Activated CD4-positive, CD25-positive, alpha-beta regulatory T cell treated with anti-CD3 and anti-CD28 coated beads, Interleukin-2, amount 50 U/mL, for 72 hours (primary cell): ENCODE measurements around the gene OTOS.

Experiments used
- DNase-seq: peaks from one replicate; pipeline ENCODE4 v3.0.0; 2021

OTOS gene

GRCh38 chr2:240166761-240167587 is 26.5 kb upstream of the OTOS start:
- no peak for DNase-seq

GRCh38 chr2:240166191-240166590 is 25.7 kb upstream of the OTOS start:
- no peak for DNase-seq

GRCh38 chr2:240165661-240166060 is 25.2 kb upstream of the OTOS start:
- no peak for DNase-seq

GRCh38 chr2:240165034-240165433 is 24.6 kb upstream of the OTOS start:
- no peak for DNase-seq

DNA sequence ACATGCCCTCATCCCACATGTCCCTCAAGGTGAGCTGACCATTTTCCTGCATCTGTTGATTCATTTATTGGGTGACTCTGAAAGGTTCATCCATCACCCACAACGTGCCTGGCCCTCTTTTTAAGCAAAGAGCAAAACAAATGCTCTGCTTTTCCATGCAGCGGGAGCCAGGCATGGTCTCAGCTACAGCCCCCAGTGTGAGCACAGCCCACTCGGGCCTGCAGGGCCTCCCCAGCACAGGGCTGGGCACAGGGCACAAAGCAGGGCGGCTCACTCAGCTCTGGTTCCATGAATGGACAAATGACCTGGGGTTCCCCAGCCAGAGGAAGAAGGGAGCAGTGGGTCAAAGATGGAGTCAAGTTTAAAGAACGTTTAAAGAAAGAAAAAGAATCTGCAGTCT is 24.1 kb upstream of the OTOS start:
- no peak for DNase-seq

GRCh38 chr2:240163844-240164574 is 23.6 kb upstream of the OTOS start:
- DNase-seq: no peak

DNA sequence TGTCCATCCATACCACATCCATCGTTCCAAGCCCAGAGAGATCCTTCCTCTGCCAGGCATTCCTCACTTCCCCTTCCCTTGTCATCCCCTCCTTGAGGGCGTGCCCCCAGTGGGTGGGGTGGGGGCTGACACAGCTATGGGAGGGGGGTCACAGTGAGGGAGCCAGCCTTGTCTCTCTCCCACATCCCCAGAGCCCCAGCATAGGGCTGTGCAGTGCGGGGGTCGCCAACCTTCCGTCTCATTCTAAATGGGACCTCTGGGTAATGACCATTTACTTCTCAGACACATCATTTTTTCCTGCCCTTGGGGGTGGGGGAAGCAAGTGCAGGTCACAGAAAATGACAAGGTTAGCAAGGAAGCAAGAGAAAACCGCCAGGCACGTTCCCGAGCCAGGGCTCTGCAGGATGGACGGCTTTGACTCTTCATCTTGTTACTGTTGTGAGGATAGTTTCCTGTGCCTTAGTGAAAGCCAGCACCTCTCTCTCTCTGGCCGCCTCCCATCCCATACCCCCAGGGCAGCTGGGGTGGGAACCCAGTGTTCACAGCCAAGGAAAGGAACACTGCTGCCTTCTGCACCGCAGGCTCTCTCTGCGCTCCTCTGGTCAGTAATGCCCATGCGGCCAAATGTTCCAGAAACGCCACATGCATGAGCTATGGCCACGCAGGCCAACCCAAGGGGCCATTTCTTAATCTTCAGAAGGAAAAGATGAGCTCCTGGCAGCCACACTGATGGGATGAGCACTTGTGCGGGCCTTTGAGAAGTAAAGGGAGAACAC is 22.7 kb upstream of the OTOS start:
- no peak for DNase-seq

DNA sequence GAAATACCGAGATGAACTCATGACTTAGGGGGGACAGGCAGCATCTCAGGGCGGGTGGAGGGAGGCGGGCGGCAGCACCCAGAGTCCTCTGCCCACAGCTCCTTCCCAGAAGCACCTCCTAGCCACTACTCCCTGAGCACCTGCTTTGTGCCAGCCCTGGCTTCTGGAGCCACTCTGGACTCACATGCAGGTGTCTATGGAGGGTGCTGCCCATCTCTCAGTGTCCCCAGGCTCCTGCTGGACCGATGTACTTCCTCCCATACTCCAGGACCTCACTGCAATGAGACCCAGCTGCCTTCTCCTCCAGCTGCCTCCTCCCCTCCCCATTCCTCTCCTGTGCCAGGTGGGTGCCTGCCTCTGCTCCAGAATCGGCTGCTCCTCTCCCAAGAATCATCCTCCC is 22.1 kb upstream of the OTOS start:
- DNase-seq: no peak

DNA sequence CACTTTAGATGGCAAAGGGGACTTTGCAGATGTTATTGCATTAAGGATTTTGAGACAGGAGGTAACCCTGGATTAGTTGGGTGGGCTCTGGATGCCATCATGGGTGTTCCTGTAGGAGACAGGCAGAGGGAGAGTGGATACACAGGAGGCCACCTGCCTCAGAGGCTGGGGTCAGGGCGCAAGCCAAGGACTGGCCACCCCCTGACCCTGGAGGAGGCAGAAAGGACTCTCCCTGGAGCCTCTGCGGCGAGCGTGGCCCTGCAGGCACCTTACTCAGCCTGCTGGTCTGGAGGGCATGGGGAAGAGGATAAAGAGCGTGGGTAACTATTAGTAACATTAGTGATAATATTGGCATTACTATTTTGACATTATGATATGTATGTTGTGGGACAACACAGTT is 21.6 kb upstream of the OTOS start:
- DNase-seq: no peak

DNA sequence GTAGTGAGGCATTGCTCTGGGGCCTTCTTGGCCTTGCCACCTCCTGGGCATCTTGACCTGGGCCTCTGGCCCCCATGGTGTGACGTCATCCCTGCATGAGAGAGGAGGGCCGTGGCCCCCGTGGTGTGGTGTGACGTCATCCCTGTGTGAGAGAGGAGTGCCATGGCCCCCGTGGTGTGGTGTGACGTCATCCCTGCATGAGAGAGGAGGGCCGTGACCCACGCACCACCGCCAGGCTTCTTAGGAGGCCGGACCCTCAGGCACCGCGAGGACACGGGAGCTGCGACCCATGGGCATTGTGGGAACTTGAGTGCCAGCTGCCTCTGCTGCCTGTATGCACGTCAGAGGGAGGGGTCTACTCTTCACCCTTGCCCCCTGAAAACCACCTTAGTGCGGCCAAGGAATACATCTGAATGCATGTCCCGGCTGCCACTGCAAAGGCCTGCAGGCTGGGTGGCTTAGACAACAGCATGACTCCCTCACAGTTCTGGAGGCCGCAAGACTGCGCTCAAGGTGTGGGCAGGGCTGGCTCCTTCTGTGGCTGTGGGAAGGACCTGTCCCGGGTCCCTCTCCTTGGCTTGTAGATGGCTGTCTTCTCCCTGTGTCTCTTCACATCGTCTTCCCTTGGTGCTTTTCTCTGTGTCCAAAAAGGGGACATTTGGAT is 20.8 kb upstream of the OTOS start:
- DNase-seq: no peak

DNA sequence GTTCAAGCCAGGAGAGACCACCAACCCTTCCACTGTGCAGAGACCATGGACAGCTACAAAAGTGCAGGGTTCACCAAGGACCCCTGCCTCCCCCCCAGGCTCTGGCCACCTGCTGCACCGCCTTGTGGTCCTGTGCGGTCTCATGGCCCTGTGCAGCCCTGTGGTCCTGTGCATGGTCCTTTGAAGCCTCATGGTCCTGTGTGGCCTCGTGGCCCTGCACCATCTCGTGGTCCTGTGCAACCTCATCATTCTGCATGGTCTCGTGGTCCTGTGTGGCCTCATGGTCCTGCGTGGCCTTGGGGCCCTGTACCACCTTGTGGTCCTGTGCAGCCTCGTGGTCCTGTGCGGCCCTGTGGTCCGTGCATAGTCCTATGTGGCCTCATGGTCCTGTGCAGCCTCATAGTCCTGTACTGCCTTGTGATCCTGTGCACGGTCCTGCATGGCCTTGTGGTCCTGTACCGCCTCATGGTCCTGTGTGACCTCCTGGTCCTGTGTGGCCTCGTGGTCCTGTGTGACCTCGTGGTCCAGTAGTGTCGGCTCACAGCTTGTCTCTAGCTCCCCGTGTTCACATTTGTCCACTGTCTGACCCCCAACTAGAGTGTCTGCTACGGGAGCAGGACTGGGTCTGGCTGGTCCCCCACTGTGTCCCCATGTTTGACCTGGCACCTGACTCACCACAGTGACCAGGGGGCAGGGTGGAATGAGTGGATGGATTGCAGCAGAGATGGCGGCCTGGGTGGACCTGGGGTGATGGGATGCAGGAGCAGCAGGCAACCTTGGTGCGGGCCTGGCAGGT is 20.0 kb upstream of the OTOS start:
- DNase-seq: no peak

DNA sequence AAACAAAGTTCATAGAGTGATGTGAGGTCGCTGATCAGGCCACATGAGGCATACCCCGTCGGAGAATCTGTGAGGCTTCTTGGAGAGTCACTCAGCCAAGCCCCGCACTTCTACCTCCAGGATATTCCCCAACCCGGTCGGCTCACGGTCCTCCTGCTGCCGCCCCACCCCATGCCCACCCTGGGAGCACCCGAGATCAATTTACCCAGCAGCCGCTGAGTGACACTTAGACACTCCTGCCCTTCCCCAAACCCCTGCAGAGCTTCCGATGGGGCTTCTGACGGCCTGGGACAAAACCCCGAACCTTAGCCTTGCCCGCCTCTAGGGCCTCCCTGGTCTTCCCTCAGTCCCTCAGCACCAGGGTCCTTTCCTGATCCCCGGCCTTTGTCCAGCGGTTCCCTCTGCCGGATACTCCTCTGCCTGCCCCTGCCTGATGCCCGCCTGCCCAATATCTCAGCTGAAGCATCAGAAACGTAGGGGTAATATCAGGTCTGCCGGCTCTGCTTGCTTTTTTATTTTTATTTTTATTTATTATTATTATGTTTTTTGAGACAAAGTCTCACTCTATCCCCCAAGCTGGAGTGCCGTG is 18.9 kb upstream of the OTOS start:
- DNase-seq: no peak

- DNase-seq: no peak
Observed at GRCh38 chr2:240157147-240157470, 16.7 kb upstream of the OTOS start.

GRCh38 chr2:240156435-240157146 is 16.1 kb upstream of the OTOS start:
- DNase-seq: no peak

DNA sequence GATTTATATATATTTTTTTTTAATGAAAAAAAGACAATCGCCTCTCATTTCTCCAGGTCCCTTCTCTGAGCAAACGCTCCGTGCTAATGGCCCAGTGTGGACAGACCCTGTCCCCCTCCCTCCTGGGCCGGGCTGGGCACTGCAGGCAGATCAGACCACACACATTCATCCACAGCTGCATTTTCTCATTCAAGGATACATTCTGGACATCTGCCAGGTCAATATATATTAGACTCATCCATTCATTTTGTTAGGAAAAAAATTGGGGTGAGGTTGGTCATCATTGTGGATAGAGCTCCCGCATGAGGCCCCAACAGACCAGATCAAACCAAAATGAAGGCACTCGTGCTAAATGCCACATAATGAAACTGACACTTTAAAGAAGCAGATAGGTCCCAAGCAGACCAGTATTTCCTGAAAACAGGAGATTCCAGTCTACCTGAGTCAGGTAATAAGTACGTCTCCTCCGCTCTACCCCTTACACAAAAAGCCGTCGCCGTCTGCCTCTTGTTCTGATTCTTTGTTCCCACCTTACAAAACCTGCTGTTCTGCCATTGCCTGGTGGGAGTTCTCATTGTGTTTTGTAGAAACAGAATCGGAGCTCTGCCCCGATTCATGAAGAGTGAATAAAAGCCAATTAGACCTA is 15.4 kb upstream of the OTOS start:
- no peak for DNase-seq

DNA sequence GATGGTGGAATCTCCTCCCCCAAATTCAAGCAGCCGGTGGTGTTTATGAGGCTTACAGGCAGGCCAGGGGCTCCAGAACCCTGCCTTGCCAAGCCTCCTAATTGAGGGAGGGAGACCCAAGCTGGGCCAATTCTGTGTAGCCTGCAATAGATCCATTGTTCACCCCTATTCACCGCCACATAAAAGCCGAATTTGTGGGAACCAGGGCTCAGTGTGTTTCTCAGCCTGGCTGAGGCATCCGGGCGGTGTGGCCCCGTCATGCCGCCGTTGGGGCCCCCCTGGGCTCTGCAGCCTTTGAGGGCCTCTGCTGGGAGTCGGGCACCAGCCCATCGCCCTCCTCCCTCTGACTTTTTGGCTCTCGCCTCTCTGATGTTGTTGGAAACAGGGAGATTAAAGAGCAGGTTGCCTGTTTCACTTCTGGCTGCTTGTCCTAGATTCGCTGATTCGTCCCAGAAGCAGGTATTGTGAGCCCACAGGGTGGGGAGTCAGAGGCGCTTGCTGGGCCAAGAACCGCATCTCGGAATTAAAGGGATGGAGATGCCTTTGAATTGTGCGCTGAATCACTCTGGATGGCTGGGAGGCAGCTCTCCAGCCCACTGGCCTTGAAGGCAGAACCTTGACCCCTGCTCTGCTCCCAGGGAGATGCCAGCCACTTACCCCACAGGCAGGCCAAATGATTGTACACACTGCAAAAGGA is 14.7 kb upstream of the OTOS start:
- no peak for DNase-seq

GRCh38 chr2:240154606-240155005 is 14.1 kb upstream of the OTOS start:
- no peak for DNase-seq

DNA sequence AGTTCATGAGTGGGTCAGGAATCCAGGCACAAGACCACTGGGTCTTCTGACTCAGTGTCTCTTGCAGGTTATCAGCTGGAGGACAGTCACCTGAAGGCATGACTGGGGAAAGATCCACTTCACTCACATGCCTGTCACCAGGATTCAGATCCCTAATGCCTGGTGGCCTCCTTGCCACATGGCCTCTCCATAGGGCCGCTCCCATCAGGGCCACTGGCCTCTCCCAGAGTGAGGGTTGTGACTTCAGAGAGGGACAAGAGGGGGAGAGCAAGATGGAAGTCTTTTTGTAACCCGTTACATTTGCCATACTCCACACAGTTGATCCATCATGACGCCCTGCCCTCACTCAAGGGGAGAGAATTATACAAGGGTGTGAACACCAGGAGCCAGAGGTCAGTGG is 13.0 kb upstream of the OTOS start:
- DNase-seq: no peak

- DNase-seq: no peak
Observed at GRCh38 chr2:240151477-240152031, 11.1 kb upstream of the OTOS start.
